HG03097 (cell line): ENCODE data around the gene NTMT1.

Experiments used
- ATAC-seq: cut with Tn5 transposase; IDR thresholded peaks from one replicate; pipeline ENCODE4 v1.9.1; 2021; ENCODE audit not compliant: unreplicated experiment, low FRiP score

NTMT1 gene

GRCh38 chr9:129596541-129597331 lies 29.2 kb upstream of the NTMT1 start:
- no peak for ATAC-seq

GRCh38 chr9:129597355-129598088 lies 28.4 kb upstream of the NTMT1 start:
- no peak for ATAC-seq

GRCh38 chr9:129598089-129598596 lies 27.8 kb upstream of the NTMT1 start:
- no peak for ATAC-seq

- ATAC-seq, result no peak
These were observed 24.8 kb upstream of the NTMT1 start for GRCh38 chr9:129601082-129601674.

GRCh38 chr9:129602598-129603415 lies 23.2 kb upstream of the NTMT1 start:
- no peak for ATAC-seq

- no peak for ATAC-seq
These were observed 21.8 kb upstream of the NTMT1 start for GRCh38 chr9:129604056-129604765.

- ATAC-seq, result no peak
These were observed 21.2 kb upstream of the NTMT1 start for GRCh38 chr9:129604766-129605163.

GRCh38 chr9:129606161-129607026 lies 19.6 kb upstream of the NTMT1 start:
- ATAC-seq, result no peak

GRCh38 chr9:129607027-129607387 lies 19.0 kb upstream of the NTMT1 start:
- ATAC-seq, result no peak

GRCh38 chr9:129608561-129609481 lies 17.1 kb upstream of the NTMT1 start:
- no peak for ATAC-seq

- no peak for ATAC-seq
These were observed 16.3 kb upstream of the NTMT1 start for GRCh38 chr9:129609486-129610212.

- no peak for ATAC-seq
These were observed 15.8 kb upstream of the NTMT1 start for GRCh38 chr9:129610213-129610472.

GRCh38 chr9:129610473-129611306 lies 15.3 kb upstream of the NTMT1 start:
- ATAC-seq, result no peak

- no peak for ATAC-seq
These were observed 14.6 kb upstream of the NTMT1 start for GRCh38 chr9:129611307-129611800.

- no peak for ATAC-seq
These were observed 13.8 kb upstream of the NTMT1 start for GRCh38 chr9:129612123-129612522.

GRCh38 chr9:129612815-129613519 lies 13.0 kb upstream of the NTMT1 start:
- no peak for ATAC-seq
